Caco-2 (cell line): ENCODE measurements around the gene IGFBP3. TPM values are rescaled to one million over a fixed set of nuclear protein-coding genes. Genes with fewer than 3 reads are reported as not detected.
A peak's percentile ranks its signal among the peaks of the same experiment; 100 is the strongest.

Source experiments
- BruUV-seq: library from RNA; stranded (reverse); fragments of 400-500 nt; replicated peaks from 2 replicates; lab custom pipeline; 2021; lab: Mats Ljungman, UMichigan
- CTCF ChIA-PET: fragments of 300-600 bp; sonication (Branson Sonifier 250); formaldehyde crosslinking; loops from one replicate; lab custom pipeline; 2022; ENCODE audit warnings: antibody characterized with exemption; lab: Charles Lee
- POLR2A ChIA-PET: fragments of 300-600 bp; sonication (Branson Sonifier 250); formaldehyde crosslinking; loops from one replicate; lab custom pipeline; 2022; ENCODE audit warnings: antibody characterized with exemption; lab: Charles Lee
- DNase-seq, 2 experiments: peaks; one replicate each; pipeline versions ENCODE4 v3.0.0 to v3.0.0-alpha.2; 2020 to 2022
- H3K27me3 ChIP-seq: replicated peaks from 2 replicates; pipeline ENCODE4 v1.6.0; 2011; ENCODE audit warnings: low read length; ENCODE audit not compliant: control insufficient read depth, insufficient read depth
- H3K36me3 ChIP-seq: 2 replicates; pipeline ENCODE4 v1.5.1; 2011; ENCODE audit warnings: low read length; ENCODE audit not compliant: control insufficient read depth, insufficient read depth
- H3K4me1 ChIP-seq: fragments of 250-450 bp; sonication (Bioruptor Pico); 2 replicates; pipeline ENCODE4 v1.5.1; 2020; ENCODE audit warnings: mild to moderate bottlenecking
- H3K4me3 ChIP-seq: 2 replicates; pipeline ENCODE4 v1.5.1; 2011; ENCODE audit warnings: low read depth, mild to moderate bottlenecking, control low read depth, low read length
- H3K9me3 ChIP-seq: fragments of 250-450 bp; sonication (Bioruptor Pico); 2 replicates; pipeline ENCODE4 v1.5.1; 2020; ENCODE audit warnings: mild to moderate bottlenecking, moderate library complexity
- H3K27ac Mint-ChIP-seq: one replicate; pipeline ENCODE4 v1.8.0; 2022; ENCODE audit warnings: mixed read lengths; ENCODE audit not compliant: unreplicated experiment
- H3K27me3 Mint-ChIP-seq: one replicate; pipeline ENCODE4 v1.8.0; 2022; ENCODE audit warnings: mixed read lengths; ENCODE audit not compliant: insufficient read depth, unreplicated experiment
- H3K36me3 Mint-ChIP-seq: one replicate; pipeline ENCODE4 v1.8.0; 2022; ENCODE audit warnings: mild to moderate bottlenecking, mixed read lengths; ENCODE audit not compliant: insufficient read depth, unreplicated experiment
- H3K4me1 Mint-ChIP-seq: one replicate; pipeline ENCODE4 v1.8.0; 2022; ENCODE audit warnings: low read depth, mixed read lengths; ENCODE audit not compliant: unreplicated experiment
- H3K4me3 Mint-ChIP-seq: one replicate; pipeline ENCODE4 v1.8.0; 2022; ENCODE audit warnings: mild to moderate bottlenecking, moderate library complexity, mixed read lengths; ENCODE audit not compliant: unreplicated experiment
- H3K9me3 Mint-ChIP-seq: one replicate; pipeline ENCODE4 v1.8.0; 2022; ENCODE audit warnings: mixed read lengths; ENCODE audit not compliant: unreplicated experiment
- intact Hi-C: fragments of 100-400 bp; cut with micrococcal nuclease; formaldehyde crosslinking; loops from one replicate; pipeline ENCODE4 v1.10.0; 2022; ENCODE audit not compliant: unreplicated experiment
- total RNA-seq: library from RNA; stranded (reverse); gene quantifications from 2 replicates; pipeline ENCODE4 v1.2.3, GENCODE V29; 2022
- TF ChIP-seq, protein P1 (sequence below), 2 experiments: fragments of 200-600 bp in 1 of 2; IDR thresholded peaks; 1 replicate in 1 of 2; 2 replicates in 1 of 2; pipeline versions ENCODE4 v1.5.1 to v1.8.0; 2011 to 2022; ENCODE audit warnings: antibody characterized with exemption in 1 of 2, control low read depth in 1 of 2, inconsistent platforms in 1 of 2, low read depth in 1 of 2, low read length in 1 of 2, mild to moderate bottlenecking in 1 of 2, moderate library complexity in 1 of 2; ENCODE audit not compliant: insufficient read depth in 1 of 2, severe bottlenecking in 1 of 2, unreplicated experiment in 1 of 2

Gene IGFBP3
- total RNA-seq, 1 experiment from 2014 or later = 0.79 TPM

DNA sequence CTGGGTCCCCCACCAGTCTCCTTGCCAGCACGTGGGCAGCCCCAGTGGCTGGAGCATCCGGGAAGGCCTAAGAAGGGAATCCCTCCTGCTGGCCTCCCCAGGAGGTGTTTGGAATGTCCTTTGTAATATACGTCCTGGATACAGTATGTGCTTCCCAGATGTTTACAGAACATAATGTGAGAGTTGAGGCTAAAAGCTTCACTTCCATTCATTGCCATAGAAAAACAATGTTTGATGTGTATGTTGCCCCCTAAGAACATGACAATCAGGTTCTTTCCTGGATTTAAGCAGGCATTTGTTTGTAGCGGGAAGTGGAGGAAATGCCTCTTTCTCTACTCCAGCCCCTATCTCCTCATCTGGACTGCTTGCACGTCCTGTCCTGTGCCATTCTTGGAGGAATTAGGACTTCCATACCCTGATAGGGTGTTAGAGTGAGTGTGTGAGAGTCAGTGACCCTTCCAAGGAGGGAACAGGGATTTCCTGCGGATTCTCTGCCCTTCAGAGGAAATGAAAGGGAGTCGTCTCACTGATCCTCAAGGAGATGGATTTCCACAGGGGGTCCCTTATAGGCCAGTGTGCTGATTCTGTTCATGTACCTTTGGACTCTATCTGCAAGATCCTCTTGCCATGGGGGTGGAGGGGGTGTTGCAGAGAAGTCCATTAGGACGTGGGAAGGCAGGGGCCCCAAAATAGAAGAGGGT, 31.6 kb downstream of the IGFBP3 start:
- ChIA-PET CTCF (interaction anchor here (0.7 kb wide), 1 partner anchor 226 kb away, joined by 3 read pairs; no protein-coding TSS in a partner anchor), POLR2A (no interaction called here)
- Histone ChIP-seq H3K4me1 (no peaks in the 10 kb centered on the region), H3K9me3 (no peaks in the 10 kb centered on the region), H3K36me3 (no peaks in the 10 kb centered on the region), H3K4me3 (no peak overlapping the region), H3K27me3 (no peaks in the 10 kb centered on the region; the same call in 1 of the 2 replicates)
- Mint-ChIP-seq H3K4me3 (no peak overlapping the region), H3K27ac (no peak overlapping the region), H3K36me3 (no peaks in the 10 kb centered on the region), H3K4me1 (no peaks in the 10 kb centered on the region), H3K9me3 (no peaks in the 10 kb centered on the region), H3K27me3 (peaks cover 31% of the 10 kb centered on the region)
- BruUV-seq = no TSS peak
- intact Hi-C loops = loop anchor here (2.0 kb wide), 1 partner anchor 1291 kb away; no protein-coding TSS in a partner anchor
- TF ChIP-seq, protein P1, sequence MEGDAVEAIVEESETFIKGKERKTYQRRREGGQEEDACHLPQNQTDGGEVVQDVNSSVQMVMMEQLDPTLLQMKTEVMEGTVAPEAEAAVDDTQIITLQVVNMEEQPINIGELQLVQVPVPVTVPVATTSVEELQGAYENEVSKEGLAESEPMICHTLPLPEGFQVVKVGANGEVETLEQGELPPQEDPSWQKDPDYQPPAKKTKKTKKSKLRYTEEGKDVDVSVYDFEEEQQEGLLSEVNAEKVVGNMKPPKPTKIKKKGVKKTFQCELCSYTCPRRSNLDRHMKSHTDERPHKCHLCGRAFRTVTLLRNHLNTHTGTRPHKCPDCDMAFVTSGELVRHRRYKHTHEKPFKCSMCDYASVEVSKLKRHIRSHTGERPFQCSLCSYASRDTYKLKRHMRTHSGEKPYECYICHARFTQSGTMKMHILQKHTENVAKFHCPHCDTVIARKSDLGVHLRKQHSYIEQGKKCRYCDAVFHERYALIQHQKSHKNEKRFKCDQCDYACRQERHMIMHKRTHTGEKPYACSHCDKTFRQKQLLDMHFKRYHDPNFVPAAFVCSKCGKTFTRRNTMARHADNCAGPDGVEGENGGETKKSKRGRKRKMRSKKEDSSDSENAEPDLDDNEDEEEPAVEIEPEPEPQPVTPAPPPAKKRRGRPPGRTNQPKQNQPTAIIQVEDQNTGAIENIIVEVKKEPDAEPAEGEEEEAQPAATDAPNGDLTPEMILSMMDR (IDR thresholded peaks at IDR 0.05; ENCODE audit: insufficient read depth in 1 of 2, low read depth in 1 of 2, low read length in 1 of 2, severe bottlenecking in 1 of 2, unreplicated experiment in 1 of 2) = no peak
- no peak for DNase-seq

DNA sequence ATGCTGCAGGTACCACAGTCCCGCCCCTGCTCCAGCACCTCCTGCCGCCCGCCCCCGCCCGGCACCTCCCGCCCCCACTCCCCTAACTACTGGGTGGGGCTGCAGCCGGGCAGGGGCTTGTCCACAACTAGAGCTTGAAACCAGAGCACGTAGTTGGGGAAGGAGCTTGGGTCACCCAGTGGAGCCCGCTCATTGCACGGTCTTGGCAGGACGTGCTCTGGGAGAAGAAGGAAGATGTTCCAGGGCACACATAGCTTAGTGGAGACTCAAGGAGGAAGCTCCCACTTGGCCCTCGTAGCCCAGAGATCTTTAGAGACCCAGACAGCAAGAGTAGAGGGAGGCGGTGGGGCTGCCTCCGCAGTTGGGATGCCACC, 32.1 kb downstream of the IGFBP3 start:
- H3K4me3 ChIP-seq = no peak overlapping the region; the same call in 1 of the 2 replicates
- ChIA-PET POLR2A (no interaction called here), CTCF (interaction anchor here (0.7 kb wide), 1 partner anchor 226 kb away, joined by 3 read pairs; no protein-coding TSS in a partner anchor)
- H3K36me3 ChIP-seq = no peaks in the 10 kb centered on the region
- Mint-ChIP-seq H3K4me3 (peak overlapping the region; percentile 55), H3K27ac (no peak overlapping the region), H3K27me3 (peaks cover 29% of the 10 kb centered on the region), H3K4me1 (no peaks in the 10 kb centered on the region), H3K36me3 (no peaks in the 10 kb centered on the region), H3K9me3 (no peaks in the 10 kb centered on the region)
- intact Hi-C loops = no loop called here
- TF ChIP-seq, protein P1 (IDR thresholded peaks at IDR 0.05; ENCODE audit: insufficient read depth in 1 of 2, low read depth in 1 of 2, low read length in 1 of 2, severe bottlenecking in 1 of 2, unreplicated experiment in 1 of 2) = no peak
- H3K9me3 ChIP-seq = no peaks in the 10 kb centered on the region
- no peaks in the 10 kb centered on the region for H3K4me1 ChIP-seq
- no TSS peak for BruUV-seq
- no peaks in the 10 kb centered on the region; the same call in 1 of the 2 replicates for H3K27me3 ChIP-seq
- DNase-seq = no peak

- peak within 1 kb of the TSS; percentile 55 for H3K4me3 Mint-ChIP-seq
- intact Hi-C loops = no loop called here
- Histone ChIP-seq H3K4me3 (peak within 1 kb of the TSS; percentile 29), H3K9me3 (no peaks in the 10 kb centered on the region), H3K27me3 (no peaks in the 10 kb centered on the region; the same call in 1 of the 2 replicates), H3K4me1 (no peaks in the 10 kb centered on the region), H3K36me3 (no peaks in the 10 kb centered on the region)
- H3K9me3 Mint-ChIP-seq = no peaks in the 10 kb centered on the region
- H3K27me3 Mint-ChIP-seq = peaks cover 28% of the 10 kb centered on the region
- H3K27ac Mint-ChIP-seq = no peak within 1 kb of the TSS
- H3K36me3 Mint-ChIP-seq = no peaks in the 10 kb centered on the region
- ChIA-PET CTCF (interaction anchor here (0.7 kb wide), 1 partner anchor 225 kb away, joined by 3 read pairs; no protein-coding TSS in a partner anchor), POLR2A (no interaction called here)
- TF ChIP-seq, protein P1 (IDR thresholded peaks at IDR 0.05; ENCODE audit: insufficient read depth in 1 of 2, low read depth in 1 of 2, low read length in 1 of 2, severe bottlenecking in 1 of 2, unreplicated experiment in 1 of 2) = no peak
- DNase-seq = peak in 1 of 2 experiments; percentile 23
- no TSS peak for BruUV-seq
- no peaks in the 10 kb centered on the region for H3K4me1 Mint-ChIP-seq
Observed at GRCh38 chr7:45888185-45888992, 32.7 kb downstream of the IGFBP3 start, which contains the start of gene IGFBP1. IGFBP1 (plus strand) TSS chr7:45888488; CDS start chr7:45888653, 165 bp downstream.
